ENCODE data around the gene CACNA2D3. TPM values are rescaled to one million over a fixed set of nuclear protein-coding genes. Genes with fewer than 3 reads are reported as not detected.

The CACNA2D3 gene
- total RNA-seq, 2 donors from 2014 or later = not detected

GRCh38 chr3:54543446-54543845 is 421.1 kb downstream of the CACNA2D3 start:
- Mint-ChIP-seq H3K27ac (no peak overlapping the region), H3K36me3 (no peaks in the 10 kb centered on the region)

GRCh38 chr3:54547051-54547450 is 424.7 kb downstream of the CACNA2D3 start:
- Mint-ChIP-seq H3K27ac (no peak overlapping the region), H3K9me3 (peaks cover 6 to 7% of the 10 kb centered on the region in 2 donors), H3K36me3 (peaks cover 0 to 5% of the 10 kb centered on the region in 2 donors)
- no peak for ATAC-seq
- DNase-seq (ENCODE audit: low spot score in 2 of 2) = no peak

More at GRCh38 chr3:54543446-54543845, 421.1 kb downstream of the CACNA2D3 start:
- ATAC-seq (no peak), DNase-seq (ENCODE audit: low spot score in 2 of 2) (no peak)
- H3K9me3 Mint-ChIP-seq = peaks cover 12 to 13% of the 10 kb centered on the region in 2 donors

DNA sequence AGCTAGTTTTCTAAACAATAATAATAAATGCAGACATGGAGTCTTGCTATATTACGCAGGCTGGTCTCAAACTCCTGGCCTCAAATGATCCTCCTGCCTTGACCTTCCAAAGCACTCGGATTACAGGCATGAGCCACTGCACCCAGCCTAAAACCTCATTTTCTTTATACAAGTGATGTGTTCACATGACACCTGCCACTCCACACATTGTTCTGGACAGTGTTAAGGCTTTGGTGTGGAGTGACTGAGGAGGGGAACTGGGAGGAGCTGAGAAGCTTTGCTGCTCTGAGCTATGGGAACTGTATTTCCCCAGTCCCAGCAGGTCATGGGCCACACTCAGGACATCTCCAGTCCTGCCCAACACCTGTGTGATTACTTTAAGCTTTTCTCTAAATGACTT is 425.5 kb downstream of the CACNA2D3 start:
- ATAC-seq (no peak), DNase-seq (ENCODE audit: low spot score in 2 of 2) (no peak)
- H3K36me3 Mint-ChIP-seq = peaks cover 0 to 5% of the 10 kb centered on the region in 2 donors
- H3K9me3 Mint-ChIP-seq = peaks cover 6 to 7% of the 10 kb centered on the region in 2 donors
- H3K27ac Mint-ChIP-seq = no peak overlapping the region

DNA sequence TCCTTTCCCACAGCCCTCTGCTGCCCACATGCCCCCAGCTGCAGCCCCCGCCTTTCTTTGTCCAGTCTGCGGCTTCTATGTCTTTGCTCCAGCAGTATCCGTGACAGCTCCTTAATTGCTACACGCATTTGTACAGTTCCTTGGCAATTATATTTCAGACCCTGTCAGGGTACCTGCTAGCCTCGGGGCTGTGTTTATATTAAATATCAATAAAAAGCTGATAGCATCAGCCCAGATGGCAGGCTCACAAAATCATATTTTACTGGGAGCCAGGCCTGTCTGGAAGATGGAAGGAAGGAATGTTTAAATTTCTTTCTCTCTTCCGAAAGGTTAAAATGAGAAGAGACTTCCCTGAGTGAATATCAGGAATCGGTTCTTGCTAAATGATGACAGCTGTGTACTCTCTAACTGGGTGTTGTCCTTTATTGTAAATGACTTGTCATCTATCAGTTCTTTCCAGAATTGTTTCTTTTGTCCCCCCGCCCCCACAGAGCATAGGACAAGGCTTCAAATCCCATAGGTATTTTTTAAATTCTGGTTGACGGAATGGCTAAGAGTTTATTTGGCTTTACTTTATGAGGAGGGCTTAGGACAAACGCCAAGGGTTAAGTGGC is 427.4 kb downstream of the CACNA2D3 start:
- no peak overlapping the region for H3K27ac Mint-ChIP-seq
- H3K36me3 Mint-ChIP-seq = peaks cover 0 to 5% of the 10 kb centered on the region in 2 donors
- peaks cover 6 to 7% of the 10 kb centered on the region in 2 donors for H3K9me3 Mint-ChIP-seq
- ATAC-seq (no peak), DNase-seq (ENCODE audit: low spot score in 2 of 2) (no peak)

DNA sequence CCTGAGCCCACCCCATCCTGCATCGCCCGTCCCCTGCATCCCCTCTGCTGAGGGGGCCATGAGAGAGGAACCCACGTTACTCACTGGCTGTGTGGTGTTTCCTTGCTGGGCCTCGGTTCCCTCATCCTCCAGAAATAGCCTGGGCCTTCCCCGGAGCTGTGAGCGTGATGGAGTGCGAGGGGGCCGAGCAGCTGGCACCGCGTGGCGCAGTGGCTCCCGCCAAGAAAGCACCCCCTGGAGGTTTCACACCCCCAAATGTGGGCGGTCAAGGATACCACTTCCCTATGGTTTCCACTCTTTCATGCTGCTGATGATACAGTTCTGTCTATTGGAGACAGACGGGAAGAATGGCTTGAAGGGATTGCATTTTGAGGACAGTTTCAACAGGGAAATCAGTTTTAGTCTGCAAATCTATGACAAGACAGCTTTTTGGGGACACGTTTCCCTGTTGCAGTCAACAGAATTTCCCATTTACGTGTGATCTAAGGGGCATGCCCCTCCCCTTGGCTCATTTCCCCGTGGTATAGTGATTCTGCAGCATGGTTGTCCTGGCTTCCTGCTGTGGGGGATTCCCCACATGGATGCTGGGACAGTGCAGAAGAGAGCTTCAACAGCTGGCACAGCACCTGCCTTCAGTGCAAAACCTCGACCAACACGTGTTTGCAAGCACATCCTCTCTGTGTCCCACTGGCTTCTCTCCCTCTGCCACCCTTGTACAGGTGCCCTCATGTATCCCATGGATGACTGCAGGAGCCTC is 428.0 kb downstream of the CACNA2D3 start:
- H3K9me3 Mint-ChIP-seq = peaks cover 10 to 12% of the 10 kb centered on the region in 2 donors

DNA sequence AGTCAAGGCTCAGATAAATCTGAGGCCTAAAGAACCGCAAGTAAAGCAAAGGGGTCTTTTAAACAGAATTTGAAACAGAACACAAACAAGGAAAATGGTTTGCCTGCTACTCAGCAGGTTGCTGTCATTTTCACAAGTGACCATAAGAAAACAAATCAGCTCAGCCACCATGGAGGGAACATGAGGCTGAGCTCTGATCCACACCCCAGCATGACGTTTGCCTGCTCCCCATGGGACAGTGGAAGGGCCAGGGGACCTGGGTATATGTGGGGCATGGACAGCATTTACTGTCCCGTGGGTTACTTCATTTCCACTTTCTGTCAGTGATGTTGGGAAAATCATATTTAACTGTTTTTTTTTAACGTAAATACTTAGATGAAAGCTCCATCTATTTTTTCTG is 434.3 kb downstream of the CACNA2D3 start:
- peaks cover 5 to 12% of the 10 kb centered on the region in 2 donors for H3K9me3 Mint-ChIP-seq
- H3K36me3 Mint-ChIP-seq = peaks cover 0 to 4% of the 10 kb centered on the region in 2 donors
- H3K27ac Mint-ChIP-seq = no peak overlapping the region
- ATAC-seq (no peak), DNase-seq (ENCODE audit: low spot score in 2 of 2) (no peak)

More for the DNA sequence above, 428.0 kb downstream of the CACNA2D3 start:
- H3K36me3 Mint-ChIP-seq = peaks cover 0 to 5% of the 10 kb centered on the region in 2 donors
- no peak for ATAC-seq
- no peak for DNase-seq (ENCODE audit: low spot score in 2 of 2)
- H3K27ac Mint-ChIP-seq = no peak overlapping the region

- DNase-seq (ENCODE audit: low spot score in 2 of 2) (no peak), ATAC-seq (no peak)
- Mint-ChIP-seq H3K27ac (no peak overlapping the region), H3K36me3 (peaks cover 0 to 5% of the 10 kb centered on the region in 2 donors), H3K9me3 (peaks cover 5 to 13% of the 10 kb centered on the region in 2 donors)
Measured at GRCh38 chr3:54557538-54558428, 435.4 kb downstream of the CACNA2D3 start.

DNA sequence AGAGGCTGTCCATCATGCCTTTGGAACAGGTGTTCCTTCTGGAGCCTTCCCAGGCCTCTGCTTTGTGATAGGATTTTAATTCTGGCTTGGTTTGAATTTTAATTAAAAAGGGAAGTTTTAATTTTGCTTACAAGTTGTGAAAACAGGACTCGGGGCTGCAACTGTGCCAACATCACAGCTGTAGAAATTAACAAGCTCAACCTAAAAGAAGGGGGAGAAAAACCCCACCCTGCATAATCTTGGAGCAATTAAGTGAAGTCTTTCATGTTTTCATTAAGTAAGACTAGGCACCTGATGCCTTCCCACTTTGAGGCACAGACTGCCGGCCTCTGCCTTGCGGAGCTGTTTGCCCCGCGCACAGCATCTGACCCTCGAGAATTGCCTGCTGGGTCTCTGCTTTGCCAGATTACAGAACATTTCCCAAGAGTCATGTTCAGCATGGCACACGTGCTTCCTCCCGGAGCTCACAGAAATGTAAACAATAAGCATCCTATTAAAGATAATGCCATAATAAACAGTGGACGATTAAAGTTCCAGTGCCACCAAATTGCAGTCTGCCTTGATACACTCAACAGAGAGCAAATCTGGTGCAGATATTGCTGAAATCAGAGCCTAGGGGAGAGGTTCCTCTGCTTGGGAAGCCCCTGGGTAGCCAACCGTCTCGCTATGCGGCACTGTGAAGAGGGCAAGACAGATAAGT is 441.3 kb downstream of the CACNA2D3 start:
- Mint-ChIP-seq H3K27ac (no peak overlapping the region), H3K9me3 (peaks cover 0 to 6% of the 10 kb centered on the region in 2 donors), H3K36me3 (peaks cover 0 to 5% of the 10 kb centered on the region in 2 donors)
- no peak for DNase-seq (ENCODE audit: low spot score in 2 of 2)
- ATAC-seq = no peak

- ATAC-seq = no peak
- peaks cover 0 to 5% of the 10 kb centered on the region in 2 donors for H3K36me3 Mint-ChIP-seq
- H3K9me3 Mint-ChIP-seq = peaks cover 0 to 6% of the 10 kb centered on the region in 2 donors
- DNase-seq (ENCODE audit: low spot score in 2 of 2) = no peak
- no peak overlapping the region for H3K27ac Mint-ChIP-seq
Measured at GRCh38 chr3:54564374-54564925, 442.1 kb downstream of the CACNA2D3 start.

DNA sequence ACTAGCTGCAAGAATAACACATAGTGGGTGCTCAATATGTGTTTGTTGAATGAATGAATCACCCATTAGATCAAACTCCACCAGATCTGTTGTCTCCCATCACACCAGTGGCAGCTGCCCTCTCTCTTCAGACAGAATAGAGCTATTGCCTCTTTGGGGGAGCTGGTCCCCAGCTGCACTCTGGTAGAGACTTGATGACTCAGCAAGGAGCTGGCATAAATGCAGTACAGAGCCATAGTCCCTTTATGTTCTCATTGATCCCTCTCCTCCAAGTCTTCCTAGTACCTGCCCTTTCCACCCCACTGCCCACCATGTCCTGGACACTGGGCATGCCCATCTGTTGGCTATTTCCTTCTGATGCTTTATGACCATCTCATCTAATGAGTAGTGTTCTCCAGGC is 443.6 kb downstream of the CACNA2D3 start:
- Mint-ChIP-seq H3K36me3 (peaks cover 0 to 5% of the 10 kb centered on the region in 2 donors), H3K27ac (no peak overlapping the region), H3K9me3 (peaks cover 2 to 6% of the 10 kb centered on the region in 2 donors)
- ATAC-seq (no peak), DNase-seq (ENCODE audit: low spot score in 2 of 2) (no peak)

DNA sequence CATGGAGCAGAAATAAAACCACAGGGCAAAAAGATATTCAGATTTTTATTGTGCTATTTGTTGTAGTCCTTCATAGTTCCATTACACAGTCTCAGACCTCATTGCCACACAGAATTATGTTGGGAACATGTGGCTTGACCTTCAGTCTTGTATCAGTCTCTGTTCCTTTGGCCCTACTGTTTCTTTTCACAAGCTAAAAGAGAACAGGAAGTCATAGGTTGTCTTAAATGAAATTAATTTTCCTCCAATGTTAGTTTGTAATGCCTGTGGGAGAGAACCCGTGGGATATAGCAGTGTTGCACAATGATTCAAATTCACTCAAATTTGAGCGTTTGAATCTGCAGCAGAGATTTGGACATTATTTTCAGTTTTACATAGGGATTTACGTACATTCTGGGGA is 445.6 kb downstream of the CACNA2D3 start:
- DNase-seq (ENCODE audit: low spot score in 2 of 2) = no peak
- no peak overlapping the region for H3K27ac Mint-ChIP-seq
- peaks cover 3 to 4% of the 10 kb centered on the region in 2 donors for H3K9me3 Mint-ChIP-seq
- no peak for ATAC-seq
- no peaks in the 10 kb centered on the region for H3K36me3 Mint-ChIP-seq

- no peak for ATAC-seq
- no peak overlapping the region for H3K27ac Mint-ChIP-seq
- no peak for DNase-seq (ENCODE audit: low spot score in 2 of 2)
- H3K9me3 Mint-ChIP-seq = peaks cover 4 to 6% of the 10 kb centered on the region in 2 donors
- no peaks in the 10 kb centered on the region for H3K36me3 Mint-ChIP-seq
Measured at GRCh38 chr3:54570008-54570407, 447.7 kb downstream of the CACNA2D3 start.

- ATAC-seq = no peak
- Mint-ChIP-seq H3K27ac (no peak overlapping the region), H3K9me3 (peaks cover 4 to 10% of the 10 kb centered on the region in 2 donors), H3K36me3 (no peaks in the 10 kb centered on the region)
- DNase-seq (ENCODE audit: low spot score in 2 of 2) = no peak
Measured at GRCh38 chr3:54572197-54572895, 450.0 kb downstream of the CACNA2D3 start.

DNA sequence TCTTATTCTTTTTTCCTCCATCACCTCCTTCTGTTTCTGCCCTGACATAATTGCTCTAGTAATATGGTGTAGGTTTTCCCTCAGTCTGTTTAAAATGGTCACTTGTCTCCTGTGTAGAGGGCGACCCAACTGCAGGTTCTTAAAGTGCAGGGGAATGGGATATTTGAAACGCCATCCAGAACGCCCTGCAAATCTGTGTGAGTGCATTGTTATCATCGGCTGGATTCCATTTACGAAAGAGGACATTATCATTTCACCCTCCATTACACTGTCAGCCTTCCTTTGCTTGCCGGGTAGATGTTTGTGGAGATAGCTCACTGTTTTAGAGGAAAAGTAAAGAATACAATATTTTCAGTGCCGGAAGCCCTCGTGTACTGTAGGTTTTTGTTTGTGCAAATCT is 451.5 kb downstream of the CACNA2D3 start:
- H3K9me3 Mint-ChIP-seq = peaks cover 6 to 10% of the 10 kb centered on the region in 2 donors
- no peaks in the 10 kb centered on the region for H3K36me3 Mint-ChIP-seq
- ATAC-seq (no peak), DNase-seq (ENCODE audit: low spot score in 2 of 2) (no peak)
- no peak overlapping the region for H3K27ac Mint-ChIP-seq

GRCh38 chr3:54574906-54575617 is 452.7 kb downstream of the CACNA2D3 start:
- no peak for ATAC-seq
- no peak overlapping the region for H3K27ac Mint-ChIP-seq

More at GRCh38 chr3:54574906-54575617, 452.7 kb downstream of the CACNA2D3 start:
- DNase-seq (ENCODE audit: low spot score in 2 of 2) = no peak
- no peaks in the 10 kb centered on the region for H3K36me3 Mint-ChIP-seq
- H3K9me3 Mint-ChIP-seq = peaks cover 8 to 14% of the 10 kb centered on the region in 2 donors
